HepG2 (cell line): Measurements from ENCODE around the gene FAM174B. TPM values are rescaled to one million over a fixed set of nuclear protein-coding genes. Genes with fewer than 3 reads are reported as not detected.

Experiments
- AGO2 ChIP-seq: fragments of 200-400 bp; formaldehyde crosslinking; optimal IDR thresholded peaks from 2 replicates; pipeline ENCODE3; 2017; ENCODE audit warnings: mild to moderate bottlenecking, low read depth, low read length, moderate library complexity
- BHLHE40 ChIP-seq: IDR thresholded peaks from 2 replicates; pipeline ENCODE4 v1.6.1; 2011; ENCODE audit warnings: low read length, improper control_type of control experiment
- ELF4 ChIP-seq: sonication (generic); formaldehyde crosslinking; IDR thresholded peaks from 2 replicates; pipeline ENCODE4 v1.5.0; 2020; ENCODE audit warnings: missing genetic modification reagents, mild to moderate bottlenecking, moderate library complexity, borderline replicate concordance
- HES4 ChIP-seq: sonication (generic); formaldehyde crosslinking; IDR thresholded peaks from 2 replicates; pipeline ENCODE4 v1.9.0; 2021; ENCODE audit warnings: mild to moderate bottlenecking, missing genetic modification reagents, borderline replicate concordance
- HNF4G ChIP-seq, 2 experiments: sonication (generic) in 1 of 2; formaldehyde crosslinking in 1 of 2; IDR thresholded peaks; 2 replicates each; pipeline versions ENCODE4 v1.4.0 to v1.6.1; 2011 to 2020; ENCODE audit warnings: borderline replicate concordance in 2 of 2, low read depth in 2 of 2, mild to moderate bottlenecking in 2 of 2, low read length in 1 of 2, missing genetic modification reagents in 1 of 2, moderate library complexity in 1 of 2
- MED1 ChIP-seq: sonication (generic); formaldehyde crosslinking; IDR thresholded peaks from 2 replicates; pipeline ENCODE4 v1.4.0; 2020; ENCODE audit warnings: missing genetic modification reagents
- NFKBIZ ChIP-seq: IDR thresholded peaks from 2 replicates; pipeline ENCODE4 v1.6.1; 2018; ENCODE audit warnings: missing genetic modification reagents, missing compliant biosample characterization
- RFX3 ChIP-seq: IDR thresholded peaks from 2 replicates; pipeline ENCODE4 v1.6.1; 2016; ENCODE audit warnings: missing biosample characterization, missing genetic modification reagents
- SP2 ChIP-seq: sonication (generic); formaldehyde crosslinking; IDR thresholded peaks from 2 replicates; pipeline ENCODE4 v1.5.1; 2020; ENCODE audit warnings: mild to moderate bottlenecking, missing genetic modification reagents
- ZNF383 ChIP-seq: sonication (generic); formaldehyde crosslinking; IDR thresholded peaks from 2 replicates; pipeline ENCODE4 v1.4.0; 2020; ENCODE audit warnings: missing genetic modification reagents, mild to moderate bottlenecking, borderline replicate concordance
- ZNF468 ChIP-seq: sonication (generic); formaldehyde crosslinking; IDR thresholded peaks from 2 replicates; pipeline ENCODE4 v1.8.0; 2022; ENCODE audit warnings: mild to moderate bottlenecking, moderate library complexity, missing genetic modification reagents
- ZNF800 ChIP-seq: sonication (generic); formaldehyde crosslinking; IDR thresholded peaks from 2 replicates; pipeline ENCODE4 v1.4.0; 2020; ENCODE audit warnings: missing genetic modification reagents
- polyA plus RNA-seq, 8 experiments: library from polyadenylated mRNA; depleted of rRNA in 3 of 8; stranded (reverse) in 7 of 8; unstranded in 1 of 8; fragments of >200 nt; fragmentation: Illumina TruSeq in 4 of 8; extraction: Trizol in 4 of 8; gene quantifications; 2 replicates each; pipeline versions ENCODE4 v1.2.1 to v1.2.3, GENCODE V29; 2011 to 2016; ENCODE audit warnings: low read depth in 4 of 8, missing spikeins in 1 of 8, mixed read lengths in 1 of 8; ENCODE audit not compliant: insufficient read depth in 1 of 8
- total RNA-seq, 5 experiments: library from RNA; depleted of rRNA; stranded (reverse); fragments of >200 nt; fragmentation: Illumina TruSeq; extraction: Trizol; gene quantifications; 2 replicates each; pipeline ENCODE4 v1.2.3, GENCODE V29; 2016; ENCODE audit warnings: low read depth in 1 of 5

The FAM174B gene
- total and polyA plus RNA-seq, 2 of the 13 experiments (the other 11 are each of a cell fraction or from before 2014, with no cell fraction given): 0.90 to 2.1 TPM

- TF ChIP-seq ELF4 (no peak), BHLHE40 (peak; percentile 51; the same call in 1 of the 2 replicates), HES4 (CRISPR knock-in tag) (no peak), NFKBIZ (CRISPR knock-in tag) (no peak), HNF4G (IDR thresholded peaks at IDR 0.05; ENCODE audit: borderline replicate concordance, low read depth, low read length) (peak; percentile 78), HNF4G (CRISPR knock-in tag; IDR thresholded peaks at IDR 0.05; ENCODE audit: borderline replicate concordance, low read depth) (peak; percentile 93), MED1 (CRISPR knock-in tag) (peak; percentile 69; the same call in 1 of the 2 replicates), ZNF383 (CRISPR knock-in tag) (no peak), AGO2 (no peak), ZNF468 (CRISPR knock-in tag) (no peak), SP2 (no peak), RFX3 (CRISPR knock-in tag) (no peak), ZNF800 (CRISPR knock-in tag) (peak; percentile 25; the same call in 1 of the 2 replicates)
These were observed 37.7 kb downstream of the FAM174B start (continued) for GRCh38 chr15:92617549-92618520.
